GM12878 (cell line): ENCODE results near the gene DNAH11. TPM values are rescaled to one million over a fixed set of nuclear protein-coding genes. Genes with fewer than 3 reads are reported as not detected.

Source experiments
- ATF7 ChIP-seq: fragments of 450-650 bp; IDR thresholded peaks from 2 replicates; pipeline ENCODE4 v1.6.1; 2016; ENCODE audit warnings: low read depth, mild to moderate bottlenecking
- BHLHE40 ChIP-seq, 2 experiments: fragments of 450-650 bp in 1 of 2; IDR thresholded peaks; 2 replicates each; pipeline ENCODE4 v1.6.1; 2011 to 2017; ENCODE audit warnings: low read depth in 2 of 2, borderline replicate concordance in 1 of 2, improper control_type of control experiment in 1 of 2, low read length in 1 of 2, mild to moderate bottlenecking in 1 of 2
- BMI1 ChIP-seq: fragments of 450-650 bp; IDR thresholded peaks from 2 replicates; pipeline ENCODE4 v1.6.1; 2016; ENCODE audit warnings: mild to moderate bottlenecking, moderate library complexity, borderline replicate concordance
- CBX3 ChIP-seq: fragments of 200-600 bp; sonication (generic); IDR thresholded peaks from 2 replicates; pipeline ENCODE4 v1.6.1; 2016; ENCODE audit warnings: low read depth, borderline replicate concordance
- CREM ChIP-seq: IDR thresholded peaks from 2 replicates; pipeline ENCODE4 v1.6.1; 2014; ENCODE audit warnings: antibody characterized with exemption, low read depth
- EZH2 ChIP-seq: IDR thresholded peaks from 2 replicates; pipeline ENCODE4 v1.6.1; 2012; ENCODE audit warnings: low read depth, mild to moderate bottlenecking, control low read depth, inconsistent platforms, low read length, borderline replicate concordance; ENCODE audit not compliant: control insufficient read depth
- FOXK2 ChIP-seq: fragments of 450-650 bp; IDR thresholded peaks from 2 replicates; pipeline ENCODE4 v1.6.1; 2017; ENCODE audit warnings: mild to moderate bottlenecking, moderate library complexity
- HCFC1 ChIP-seq: fragments of 150-350 bp; IDR thresholded peaks from 2 replicates; pipeline ENCODE4 v1.6.1; 2014; ENCODE audit warnings: low read length
- IKZF1 ChIP-seq: fragments of 450-650 bp; conservative IDR thresholded peaks from 2 replicates; pipeline ENCODE4 v1.6.1; 2017; ENCODE audit warnings: antibody characterized with exemption, mild to moderate bottlenecking
- IKZF2 ChIP-seq, 2 experiments: fragments of 450-650 bp; IDR thresholded peaks; 2 replicates each; pipeline ENCODE4 v1.6.1; 2017; ENCODE audit warnings: mild to moderate bottlenecking in 2 of 2, moderate library complexity in 2 of 2
- JUNB ChIP-seq: IDR thresholded peaks from 2 replicates; pipeline ENCODE4 v1.6.1; 2016; ENCODE audit warnings: antibody characterized with exemption, mild to moderate bottlenecking
- NFXL1 ChIP-seq: fragments of 450-650 bp; IDR thresholded peaks from 2 replicates; pipeline ENCODE4 v1.6.1; 2017; ENCODE audit warnings: antibody characterized with exemption, mild to moderate bottlenecking, borderline replicate concordance
- NRF1 ChIP-seq: conservative IDR thresholded peaks from 2 replicates; pipeline ENCODE4 v1.6.1; 2011; ENCODE audit warnings: mild to moderate bottlenecking, low read depth, low read length, improper control_type of control experiment
- POLR2AphosphoS5 ChIP-seq: IDR thresholded peaks from 2 replicates; pipeline ENCODE4 v1.6.1; 2011; ENCODE audit warnings: mild to moderate bottlenecking, low read length, inconsistent platforms
- RBBP5 ChIP-seq: fragments of 200-600 bp; sonication (generic); conservative IDR thresholded peaks from 2 replicates; pipeline ENCODE4 v1.6.1; 2016
- RCOR1 ChIP-seq: conservative IDR thresholded peaks from 2 replicates; pipeline ENCODE4 v1.6.1; 2012; ENCODE audit warnings: low read depth, low read length, improper control_type of control experiment
- SIX5 ChIP-seq: IDR thresholded peaks from 2 replicates; pipeline ENCODE4 v1.6.1; 2011; ENCODE audit warnings: mild to moderate bottlenecking, low read depth, low read length, moderate library complexity; ENCODE audit not compliant: severe bottlenecking
- SMC3 ChIP-seq: IDR thresholded peaks from 2 replicates; pipeline ENCODE4 v1.6.1; 2011; ENCODE audit warnings: low read length, improper control_type of control experiment, borderline replicate concordance
- ZBED1 ChIP-seq: IDR thresholded peaks from 2 replicates; pipeline ENCODE4 v1.6.1; 2016; ENCODE audit warnings: borderline replicate concordance
- ZNF207 ChIP-seq: fragments of 450-650 bp; IDR thresholded peaks from 2 replicates; pipeline ENCODE4 v1.6.1; 2014; ENCODE audit warnings: antibody characterized with exemption, mild to moderate bottlenecking, borderline replicate concordance
- ZNF622 ChIP-seq: fragments of 450-650 bp; IDR thresholded peaks from 2 replicates; pipeline ENCODE4 v1.6.1; 2017; ENCODE audit warnings: mild to moderate bottlenecking, inconsistent platforms
- polyA plus RNA-seq, 11 experiments: library from polyadenylated mRNA; depleted of rRNA in 4 of 11; unstranded in 6 of 11; stranded (reverse) in 5 of 11; fragments of >200 nt; fragmentation: Nextera tagmentation in 4 of 11; fragmentation: Illumina TruSeq in 1 of 11; extraction: Ambion mirVana in 4 of 11; extraction: Trizol in 1 of 11; gene quantifications; 1 replicate in 1 of 11; 2 replicates in 10 of 11; pipeline versions ENCODE4 v1.2.1 to v1.2.3, GENCODE V29; 2011 to 2016; ENCODE audit warnings: inconsistent platforms in 2 of 11, missing spikeins in 2 of 11, low read depth in 1 of 11
- total RNA-seq, 4 experiments: library from RNA; depleted of rRNA in 3 of 4; stranded (reverse); fragments of >200 nt in 3 of 4; fragmentation: Illumina TruSeq in 1 of 4; extraction: Trizol in 1 of 4; gene quantifications; 2 replicates each; pipeline versions ENCODE4 v1.2.1 to v1.2.3, GENCODE V29; 2013 to 2021
- TF ChIP-seq, protein P1 (sequence below): IDR thresholded peaks from 2 replicates; pipeline ENCODE4 v1.6.1; 2012; ENCODE audit warnings: low read depth, low read length, improper control_type of control experiment
- TF ChIP-seq, protein P2 (sequence below): IDR thresholded peaks from 2 replicates; pipeline ENCODE4 v1.6.1; 2012; ENCODE audit warnings: low read depth, low read length, improper control_type of control experiment
- TF ChIP-seq, protein P3 (sequence below): fragments of 150-350 bp; IDR thresholded peaks from 2 replicates; pipeline ENCODE4 v1.6.1; 2016; ENCODE audit warnings: low read depth, low read length
- TF ChIP-seq, protein P4 (sequence below): fragments of 450-650 bp; IDR thresholded peaks from 2 replicates; pipeline ENCODE4 v1.6.1; 2017; ENCODE audit warnings: mild to moderate bottlenecking

The DNAH11 gene
- total and polyA plus RNA-seq, 10 of the 15 experiments (the other 5 are each of a cell fraction or from before 2014, with no cell fraction given) = 0.03 to 0.56 (median 0.10) TPM

DNA sequence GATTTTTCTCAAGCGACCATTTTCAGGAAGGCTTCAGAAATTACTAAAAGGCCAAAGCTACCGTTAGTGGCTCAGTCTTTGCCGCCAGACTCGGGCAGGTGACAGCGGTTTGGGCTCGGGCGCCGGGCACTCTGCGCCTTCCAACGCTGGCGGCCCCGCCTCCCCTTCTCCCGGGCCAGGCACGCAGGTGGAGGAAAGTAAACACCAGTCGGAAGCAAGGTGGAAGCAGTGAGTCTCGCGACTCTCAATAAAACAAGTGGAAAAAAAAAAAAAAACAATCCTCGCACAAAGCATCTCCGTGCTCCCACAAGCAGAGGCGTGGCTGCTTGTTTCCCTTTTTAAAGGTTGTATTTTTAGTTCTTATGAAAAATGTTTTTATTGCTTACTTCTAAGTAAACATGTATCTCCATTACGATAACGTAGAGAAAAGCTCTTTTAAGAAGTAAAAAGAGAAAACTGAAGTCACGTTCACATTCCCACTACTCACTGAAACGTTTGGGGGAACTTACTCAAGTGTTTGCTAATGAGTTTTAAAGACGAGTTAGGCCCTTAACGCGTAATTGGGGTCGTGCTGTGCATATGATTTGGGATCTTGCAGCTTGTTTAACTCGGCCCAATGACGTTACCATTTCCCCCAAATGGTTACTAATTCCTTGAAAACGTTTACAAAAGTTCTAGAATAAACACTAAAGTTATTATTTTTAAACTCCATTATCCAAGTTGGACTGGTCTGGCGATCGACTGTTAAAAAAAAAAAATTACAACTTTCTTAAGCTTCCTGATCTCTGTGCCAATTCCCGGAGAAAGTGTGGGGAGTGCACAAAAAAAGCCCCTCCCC is 402.0 kb downstream of the DNAH11 start (continued):
- no peak for TF ChIP-seq NFXL1
- no peak for TF ChIP-seq RBBP5
- no peak for TF ChIP-seq ZNF622
- TF ChIP-seq CBX3 = no peak
- TF ChIP-seq IKZF1 = peak; percentile 20; the same call in 1 of the 2 replicates
- TF ChIP-seq, protein P1, sequence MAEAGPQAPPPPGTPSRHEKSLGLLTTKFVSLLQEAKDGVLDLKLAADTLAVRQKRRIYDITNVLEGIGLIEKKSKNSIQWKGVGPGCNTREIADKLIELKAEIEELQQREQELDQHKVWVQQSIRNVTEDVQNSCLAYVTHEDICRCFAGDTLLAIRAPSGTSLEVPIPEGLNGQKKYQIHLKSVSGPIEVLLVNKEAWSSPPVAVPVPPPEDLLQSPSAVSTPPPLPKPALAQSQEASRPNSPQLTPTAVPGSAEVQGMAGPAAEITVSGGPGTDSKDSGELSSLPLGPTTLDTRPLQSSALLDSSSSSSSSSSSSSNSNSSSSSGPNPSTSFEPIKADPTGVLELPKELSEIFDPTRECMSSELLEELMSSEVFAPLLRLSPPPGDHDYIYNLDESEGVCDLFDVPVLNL = no peak
- peak in 1 of 2 experiments; percentile 11; a peak in 2 of 4 replicates for TF ChIP-seq IKZF2 (IDR thresholded peaks at IDR 0.05)
- TF ChIP-seq ZBED1 = no peak
- TF ChIP-seq RCOR1 = no peak
- TF ChIP-seq JUNB = no peak
- TF ChIP-seq, protein P2, sequence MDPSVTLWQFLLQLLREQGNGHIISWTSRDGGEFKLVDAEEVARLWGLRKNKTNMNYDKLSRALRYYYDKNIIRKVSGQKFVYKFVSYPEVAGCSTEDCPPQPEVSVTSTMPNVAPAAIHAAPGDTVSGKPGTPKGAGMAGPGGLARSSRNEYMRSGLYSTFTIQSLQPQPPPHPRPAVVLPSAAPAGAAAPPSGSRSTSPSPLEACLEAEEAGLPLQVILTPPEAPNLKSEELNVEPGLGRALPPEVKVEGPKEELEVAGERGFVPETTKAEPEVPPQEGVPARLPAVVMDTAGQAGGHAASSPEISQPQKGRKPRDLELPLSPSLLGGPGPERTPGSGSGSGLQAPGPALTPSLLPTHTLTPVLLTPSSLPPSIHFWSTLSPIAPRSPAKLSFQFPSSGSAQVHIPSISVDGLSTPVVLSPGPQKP = no peak
- TF ChIP-seq FOXK2 = 0 out of 2 replicates have a peak, but pooled peaks have one; percentile 12
- TF ChIP-seq HCFC1 = no peak
- TF ChIP-seq CREM = no peak
- TF ChIP-seq ATF7 = no peak
- TF ChIP-seq, protein P3, sequence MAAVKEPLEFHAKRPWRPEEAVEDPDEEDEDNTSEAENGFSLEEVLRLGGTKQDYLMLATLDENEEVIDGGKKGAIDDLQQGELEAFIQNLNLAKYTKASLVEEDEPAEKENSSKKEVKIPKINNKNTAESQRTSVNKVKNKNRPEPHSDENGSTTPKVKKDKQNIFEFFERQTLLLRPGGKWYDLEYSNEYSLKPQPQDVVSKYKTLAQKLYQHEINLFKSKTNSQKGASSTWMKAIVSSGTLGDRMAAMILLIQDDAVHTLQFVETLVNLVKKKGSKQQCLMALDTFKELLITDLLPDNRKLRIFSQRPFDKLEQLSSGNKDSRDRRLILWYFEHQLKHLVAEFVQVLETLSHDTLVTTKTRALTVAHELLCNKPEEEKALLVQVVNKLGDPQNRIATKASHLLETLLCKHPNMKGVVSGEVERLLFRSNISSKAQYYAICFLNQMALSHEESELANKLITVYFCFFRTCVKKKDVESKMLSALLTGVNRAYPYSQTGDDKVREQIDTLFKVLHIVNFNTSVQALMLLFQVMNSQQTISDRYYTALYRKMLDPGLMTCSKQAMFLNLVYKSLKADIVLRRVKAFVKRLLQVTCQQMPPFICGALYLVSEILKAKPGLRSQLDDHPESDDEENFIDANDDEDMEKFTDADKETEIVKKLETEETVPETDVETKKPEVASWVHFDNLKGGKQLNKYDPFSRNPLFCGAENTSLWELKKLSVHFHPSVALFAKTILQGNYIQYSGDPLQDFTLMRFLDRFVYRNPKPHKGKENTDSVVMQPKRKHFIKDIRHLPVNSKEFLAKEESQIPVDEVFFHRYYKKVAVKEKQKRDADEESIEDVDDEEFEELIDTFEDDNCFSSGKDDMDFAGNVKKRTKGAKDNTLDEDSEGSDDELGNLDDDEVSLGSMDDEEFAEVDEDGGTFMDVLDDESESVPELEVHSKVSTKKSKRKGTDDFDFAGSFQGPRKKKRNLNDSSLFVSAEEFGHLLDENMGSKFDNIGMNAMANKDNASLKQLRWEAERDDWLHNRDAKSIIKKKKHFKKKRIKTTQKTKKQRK = no peak
- TF ChIP-seq, protein P4, sequence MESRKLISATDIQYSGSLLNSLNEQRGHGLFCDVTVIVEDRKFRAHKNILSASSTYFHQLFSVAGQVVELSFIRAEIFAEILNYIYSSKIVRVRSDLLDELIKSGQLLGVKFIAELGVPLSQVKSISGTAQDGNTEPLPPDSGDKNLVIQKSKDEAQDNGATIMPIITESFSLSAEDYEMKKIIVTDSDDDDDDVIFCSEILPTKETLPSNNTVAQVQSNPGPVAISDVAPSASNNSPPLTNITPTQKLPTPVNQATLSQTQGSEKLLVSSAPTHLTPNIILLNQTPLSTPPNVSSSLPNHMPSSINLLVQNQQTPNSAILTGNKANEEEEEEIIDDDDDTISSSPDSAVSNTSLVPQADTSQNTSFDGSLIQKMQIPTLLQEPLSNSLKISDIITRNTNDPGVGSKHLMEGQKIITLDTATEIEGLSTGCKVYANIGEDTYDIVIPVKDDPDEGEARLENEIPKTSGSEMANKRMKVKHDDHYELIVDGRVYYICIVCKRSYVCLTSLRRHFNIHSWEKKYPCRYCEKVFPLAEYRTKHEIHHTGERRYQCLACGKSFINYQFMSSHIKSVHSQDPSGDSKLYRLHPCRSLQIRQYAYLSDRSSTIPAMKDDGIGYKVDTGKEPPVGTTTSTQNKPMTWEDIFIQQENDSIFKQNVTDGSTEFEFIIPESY = no peak
- no peak for TF ChIP-seq ZNF207
- no peak for TF ChIP-seq NRF1
- no peak for TF ChIP-seq SIX5
- TF ChIP-seq POLR2AphosphoS5 = no peak
- no peak for TF ChIP-seq EZH2
- no peak for TF ChIP-seq BMI1
- TF ChIP-seq BHLHE40 (IDR thresholded peaks at IDR 0.05; ENCODE audit: borderline replicate concordance in 1 of 2, low read depth in 2 of 2, low read length in 1 of 2) = peak in 1 of 2 experiments; percentile 57; a peak in 2 of 4 replicates
- no peak for TF ChIP-seq SMC3
